Endothelial cell of umbilical vein (primary cell): Measurements from ENCODE around the gene PABPN1. TPM values are rescaled to one million over a fixed set of nuclear protein-coding genes. Genes with fewer than 3 reads are reported as not detected.

Experiments used
- BruUV-seq: library from RNA; stranded (reverse); fragments of 400-500 nt; replicated peaks from 2 replicates; lab custom pipeline; 2021; lab: Mats Ljungman, UMichigan
- CTCF ChIA-PET: fragments of 300-600, 350-600 bp; sonication (Branson Sonifier 250); formaldehyde crosslinking; loops from one replicate; lab custom pipeline; 2021; ENCODE audit warnings: antibody characterized with exemption, inconsistent platforms; lab: Charles Lee
- POLR2A ChIA-PET: fragments of 300-600, 350-600 bp; sonication (Branson Sonifier 250); formaldehyde crosslinking; loops from one replicate; lab custom pipeline; 2021; ENCODE audit warnings: antibody characterized with exemption, inconsistent platforms; lab: Charles Lee
- DNase-seq: peaks from one replicate; pipeline ENCODE4 v3.0.0-alpha.2; 2011; ENCODE audit warnings: low read depth, low spot score
- FAIRE-seq: peaks from 2 replicates; lab custom pipeline; 2011; peaks lifted over from hg19 to GRCh38; lab: Jason Lieb, UNC
- H2AFZ ChIP-seq: 2 replicates; pipeline ENCODE4 v1.6.0; 2012; ENCODE audit warnings: low read depth, low read length, control low read depth, inconsistent platforms
- H3K27ac ChIP-seq: 2 replicates; pipeline ENCODE4 v1.5.1; 2011; ENCODE audit warnings: low read depth, mild to moderate bottlenecking, control low read depth, low read length, moderate library complexity; ENCODE audit not compliant: insufficient read depth
- H3K27me3 ChIP-seq, 2 experiments: 2 replicates each; pipeline versions ENCODE4 v1.6.0 to v1.6.1; 2011; ENCODE audit warnings: low read length in 2 of 2, mixed read lengths in 1 of 2; ENCODE audit not compliant: control insufficient read depth in 2 of 2, insufficient read depth in 2 of 2
- H3K36me3 ChIP-seq, 2 experiments: 2 replicates in 1 of 2; 3 replicates in 1 of 2; pipeline ENCODE4 v1.5.1; 2011; ENCODE audit warnings: low read length in 2 of 2, mild to moderate bottlenecking in 1 of 2, moderate library complexity in 1 of 2; ENCODE audit not compliant: control insufficient read depth in 2 of 2, insufficient read depth in 2 of 2; ENCODE audit errors: extremely low read depth in 1 of 2
- H3K4me1 ChIP-seq: 3 replicates; pipeline ENCODE4 v1.5.1; 2011; ENCODE audit warnings: mild to moderate bottlenecking, low read length; ENCODE audit not compliant: control insufficient read depth, insufficient read depth; ENCODE audit errors: extremely low read depth
- H3K4me2 ChIP-seq: 2 replicates; pipeline ENCODE4 v1.6.1; 2011; ENCODE audit warnings: low read length, control low read depth, mixed read lengths; ENCODE audit not compliant: insufficient read depth
- H3K4me3 ChIP-seq, 3 experiments: fragments of 200-600 bp in 1 of 3; sonication (generic), shearing (Covaris generic) in 1 of 3; replicated peaks in 1 of 3; 2 replicates each; pipeline ENCODE4 v1.5.1; 2011 to 2016; ENCODE audit warnings: control low read depth in 3 of 3, low read length in 3 of 3, mild to moderate bottlenecking in 2 of 3, inconsistent platforms in 1 of 3, low read depth in 1 of 3, moderate library complexity in 1 of 3; ENCODE audit not compliant: insufficient read depth in 1 of 3
- H3K79me2 ChIP-seq: 2 replicates; pipeline ENCODE4 v1.6.0; 2012; ENCODE audit warnings: low read length, inconsistent platforms; ENCODE audit not compliant: control insufficient read depth, insufficient read depth
- H3K9ac ChIP-seq: replicated peaks from 2 replicates; pipeline ENCODE3; 2011; ENCODE audit warnings: low read length, control low read depth; ENCODE audit not compliant: insufficient read depth; ENCODE audit errors: extremely low read depth
- H3K9me1 ChIP-seq: replicated peaks from 3 replicates; pipeline ENCODE4 v1.6.0; 2011; ENCODE audit warnings: mild to moderate bottlenecking, low read length; ENCODE audit not compliant: control insufficient read depth, insufficient read depth; ENCODE audit errors: extremely low read depth
- H3K9me3 ChIP-seq: replicated peaks from 2 replicates; pipeline ENCODE4 v1.5.1; 2012; ENCODE audit warnings: low read length, inconsistent platforms; ENCODE audit not compliant: control insufficient read depth, insufficient read depth
- H4K20me1 ChIP-seq: replicated peaks from 2 replicates; pipeline ENCODE3; 2011; ENCODE audit warnings: mild to moderate bottlenecking, low read length; ENCODE audit not compliant: control insufficient read depth, insufficient read depth; ENCODE audit errors: extremely low read depth
- EZH2 ChIP-seq: IDR thresholded peaks from 2 replicates; pipeline ENCODE4 v1.6.1; 2012; ENCODE audit warnings: borderline replicate concordance, low read depth, mild to moderate bottlenecking, moderate library complexity, low read length, inconsistent platforms; ENCODE audit not compliant: severe bottlenecking
- FOS ChIP-seq: IDR thresholded peaks from 2 replicates; pipeline ENCODE4 v1.6.1; 2011; ENCODE audit warnings: mild to moderate bottlenecking, low read length, moderate library complexity, borderline replicate concordance; ENCODE audit not compliant: insufficient read depth
- GATA2 ChIP-seq: IDR thresholded peaks from 2 replicates; pipeline ENCODE4 v1.7.0; 2011; ENCODE audit warnings: low read depth, mild to moderate bottlenecking, moderate library complexity, mixed read lengths, low read length; ENCODE audit not compliant: insufficient read length, insufficient read depth
- JUN ChIP-seq: IDR thresholded peaks from 2 replicates; pipeline ENCODE4 v1.6.1; 2011; ENCODE audit warnings: borderline replicate concordance, low read depth; ENCODE audit not compliant: insufficient read length, insufficient read depth
- MYC ChIP-seq: IDR thresholded peaks from one replicate; pipeline ENCODE4 v1.6.1; 2011; ENCODE audit warnings: mild to moderate bottlenecking, low read depth, low read length
- POLR2A ChIP-seq: IDR thresholded peaks from 2 replicates; pipeline ENCODE4 v1.6.1; 2012; ENCODE audit warnings: low read depth, mild to moderate bottlenecking, control low read depth, low read length
- POLR2AphosphoS5 ChIP-seq: IDR thresholded peaks from 2 replicates; pipeline ENCODE4 v1.6.1; 2012; ENCODE audit warnings: low read depth, mild to moderate bottlenecking, control low read depth, low read length, moderate library complexity; ENCODE audit not compliant: insufficient read depth
- dilution Hi-C: fragments of 300-500 bp; cut with MboI; formaldehyde crosslinking; loops from one replicate; pipeline ENCODE4 v1.15.0; 2019; ENCODE audit warnings: low sequenced_read_pairs; ENCODE audit not compliant: extremely low pct_ligation_motif_present
- intact Hi-C: fragments of 100-400 bp; cut with micrococcal nuclease; formaldehyde crosslinking; loops from one replicate; pipeline ENCODE4 v1.10.0; 2022
- polyA plus RNA-seq, 4 experiments: library from polyadenylated mRNA; depleted of rRNA in 3 of 4; stranded (reverse) in 3 of 4; unstranded in 1 of 4; fragments of >200 nt; gene quantifications; 2 replicates each; pipeline versions ENCODE4 v1.2.1 to v1.2.3, GENCODE V29; 2011 to 2012; ENCODE audit warnings: missing spikeins in 1 of 4
- total RNA-seq: library from RNA; stranded (reverse); gene quantifications from 2 replicates; pipeline ENCODE4 v1.2.3, GENCODE V29; 2021
- TF ChIP-seq, protein P1 (sequence below), 2 donors: IDR thresholded peaks; 1 replicate in 1 of 2; 2 replicates in 1 of 2; pipeline ENCODE4 v1.5.1; 2011; ENCODE audit warnings: low read length in 2 of 2, mild to moderate bottlenecking in 2 of 2, moderate library complexity in 2 of 2, control low read depth in 1 of 2, inconsistent platforms in 1 of 2, low read depth in 1 of 2; ENCODE audit not compliant: insufficient read depth in 1 of 2; ENCODE audit errors: extremely low read depth in 1 of 2
- TF ChIP-seq, protein P2 (sequence below): IDR thresholded peaks from 2 replicates; pipeline ENCODE4 v1.6.1; 2011; ENCODE audit not compliant: insufficient read depth, insufficient read length

PABPN1 gene
- total and polyA plus RNA-seq, 2 donors (not counting 3 experiments of a cell fraction or from before 2014, with no cell fraction given): 231 TPM

DNA sequence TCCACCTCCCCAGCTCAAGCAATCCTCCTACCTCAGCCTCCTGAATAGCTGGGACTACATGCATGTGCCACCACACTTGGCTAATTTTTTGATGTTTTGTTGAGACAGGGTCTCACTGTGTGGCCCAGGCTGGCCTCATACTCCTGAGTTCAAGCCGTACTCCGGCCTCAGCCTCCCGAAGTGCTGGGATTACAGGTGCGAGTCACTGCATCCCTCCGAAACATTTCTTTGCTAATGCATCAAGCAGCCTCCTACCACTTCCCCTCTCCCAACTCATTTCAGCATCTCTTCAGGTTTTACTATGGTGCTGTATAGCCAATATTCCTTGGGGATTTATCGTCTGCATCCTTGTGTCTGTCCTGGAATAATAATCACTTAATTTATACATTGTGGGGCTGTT is 33.7 kb downstream of the PABPN1 start:
- no TSS peak for BruUV-seq
- ChIA-PET CTCF (no interaction called here), POLR2A (interaction anchor here (0.6 kb wide), 1 partner anchor 26 kb away, joined by 6 read pairs; no protein-coding TSS in a partner anchor)

More for the DNA sequence above, 33.7 kb downstream of the PABPN1 start:
- Histone ChIP-seq H2AFZ (no peak overlapping the region), H3K4me2 (no peak overlapping the region), H3K36me3 (no peaks in the 10 kb centered on the region), H3K9me1 (no peaks in the 10 kb centered on the region), H3K4me3 (no peak overlapping the region), H3K79me2 (no peaks in the 10 kb centered on the region), H3K9me3 (no peaks in the 10 kb centered on the region), H3K4me1 (no peaks in the 10 kb centered on the region), H3K27me3 (peaks cover 32 to 36% of the 10 kb centered on the region in 2 experiments), H4K20me1 (no peaks in the 10 kb centered on the region), H3K27ac (no peak overlapping the region), H3K9ac (no peak overlapping the region)
- dilution Hi-C loops: no loop called here
- FAIRE-seq (no peak), DNase-seq (no peak)
- intact Hi-C loops: no loop called here
- TF ChIP-seq GATA2 (no peak), POLR2A (no peak), MYC (no peak), JUN (no peak), POLR2AphosphoS5 (no peak), FOS (no peak), EZH2 (no peak)
- TF ChIP-seq, protein P1, sequence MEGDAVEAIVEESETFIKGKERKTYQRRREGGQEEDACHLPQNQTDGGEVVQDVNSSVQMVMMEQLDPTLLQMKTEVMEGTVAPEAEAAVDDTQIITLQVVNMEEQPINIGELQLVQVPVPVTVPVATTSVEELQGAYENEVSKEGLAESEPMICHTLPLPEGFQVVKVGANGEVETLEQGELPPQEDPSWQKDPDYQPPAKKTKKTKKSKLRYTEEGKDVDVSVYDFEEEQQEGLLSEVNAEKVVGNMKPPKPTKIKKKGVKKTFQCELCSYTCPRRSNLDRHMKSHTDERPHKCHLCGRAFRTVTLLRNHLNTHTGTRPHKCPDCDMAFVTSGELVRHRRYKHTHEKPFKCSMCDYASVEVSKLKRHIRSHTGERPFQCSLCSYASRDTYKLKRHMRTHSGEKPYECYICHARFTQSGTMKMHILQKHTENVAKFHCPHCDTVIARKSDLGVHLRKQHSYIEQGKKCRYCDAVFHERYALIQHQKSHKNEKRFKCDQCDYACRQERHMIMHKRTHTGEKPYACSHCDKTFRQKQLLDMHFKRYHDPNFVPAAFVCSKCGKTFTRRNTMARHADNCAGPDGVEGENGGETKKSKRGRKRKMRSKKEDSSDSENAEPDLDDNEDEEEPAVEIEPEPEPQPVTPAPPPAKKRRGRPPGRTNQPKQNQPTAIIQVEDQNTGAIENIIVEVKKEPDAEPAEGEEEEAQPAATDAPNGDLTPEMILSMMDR (IDR thresholded peaks at IDR 0.05; ENCODE audit: extremely low read depth in 1 of 2, insufficient read depth in 1 of 2, low read depth in 1 of 2, low read length in 2 of 2): no peak
- TF ChIP-seq, protein P2, sequence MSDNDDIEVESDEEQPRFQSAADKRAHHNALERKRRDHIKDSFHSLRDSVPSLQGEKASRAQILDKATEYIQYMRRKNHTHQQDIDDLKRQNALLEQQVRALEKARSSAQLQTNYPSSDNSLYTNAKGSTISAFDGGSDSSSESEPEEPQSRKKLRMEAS: no peak
